Thyroid gland (tissue), 4 donors: ENCODE data around the gene WFDC1. TPM values are rescaled to one million over a fixed set of nuclear protein-coding genes. Genes with fewer than 3 reads are reported as not detected.

Experiments used
- DNase-seq, 2 donors: peaks; one replicate each; pipeline ENCODE4 v3.0.0-alpha.2; 2019
- H3K27ac ChIP-seq, 3 donors: fragments of 200-600 bp; sonication (generic); 1 replicate in 2 of 3; 2 replicates in 1 of 3; pipeline ENCODE4 v1.5.1; 2016 to 2019; ENCODE audit warnings: mild to moderate bottlenecking in 1 of 3, moderate library complexity in 1 of 3
- H3K27me3 ChIP-seq: fragments of 200-600 bp; sonication (generic); one replicate; pipeline ENCODE4 v1.5.1; 2019
- H3K36me3 ChIP-seq, 2 donors: fragments of 200-600 bp; sonication (generic); one replicate each; pipeline ENCODE4 v1.5.1; 2016 to 2019
- H3K4me1 ChIP-seq, 2 donors: fragments of 200-600 bp; sonication (generic); one replicate each; pipeline ENCODE4 v1.5.1; 2017 to 2019
- H3K4me3 ChIP-seq, 3 donors: fragments of 200-600 bp; sonication (generic); replicated peaks in 1 of 3; 1 replicate in 2 of 3; 2 replicates in 1 of 3; pipeline ENCODE4 v1.5.1; 2016; ENCODE audit warnings: mild to moderate bottlenecking in 1 of 3
- H3K9me3 ChIP-seq: fragments of 200-600 bp; sonication (generic); one replicate; pipeline ENCODE4 v1.5.1; 2017
- POLR2A ChIP-seq, 2 donors: fragments of 450-650 bp; IDR thresholded peaks; one replicate each; pipeline ENCODE4 v1.6.1; 2017; ENCODE audit warnings: antibody characterized with exemption in 2 of 2, mild to moderate bottlenecking in 2 of 2, moderate library complexity in 1 of 2
- WGBS, 2 donors: methylation state at CpG; one replicate each; pipeline ENCODE4 v1.1.5; 2017; 5-methylcytosine and 5-hydroxymethylcytosine counted together
- intact Hi-C: fragments of 100-400 bp; cut with DNase I; formaldehyde crosslinking; loops from one replicate; pipeline ENCODE4 v1.15.1; 2023
- total RNA-seq, 4 donors: library from RNA; depleted of rRNA; stranded (reverse); fragments of >200 nt; gene quantifications; one replicate each; pipeline ENCODE4 v1.2.3, GENCODE V29; 2016
- TF ChIP-seq, protein P1 (sequence below), 6 experiments: fragments of 200-600 bp in 3 of 6; fragments of 450-650 bp in 3 of 6; sonication (generic) in 3 of 6; IDR thresholded peaks; one replicate each; pipeline ENCODE4 v1.5.1; 2016 to 2019; ENCODE audit warnings: antibody characterized with exemption in 6 of 6, mild to moderate bottlenecking in 2 of 6, inconsistent platforms in 1 of 6, moderate library complexity in 1 of 6

The WFDC1 gene
- total RNA-seq, 4 donors from 2014 or later, result 1.3 to 2.1 (median 1.6) TPM; not detected in 1

DNA sequence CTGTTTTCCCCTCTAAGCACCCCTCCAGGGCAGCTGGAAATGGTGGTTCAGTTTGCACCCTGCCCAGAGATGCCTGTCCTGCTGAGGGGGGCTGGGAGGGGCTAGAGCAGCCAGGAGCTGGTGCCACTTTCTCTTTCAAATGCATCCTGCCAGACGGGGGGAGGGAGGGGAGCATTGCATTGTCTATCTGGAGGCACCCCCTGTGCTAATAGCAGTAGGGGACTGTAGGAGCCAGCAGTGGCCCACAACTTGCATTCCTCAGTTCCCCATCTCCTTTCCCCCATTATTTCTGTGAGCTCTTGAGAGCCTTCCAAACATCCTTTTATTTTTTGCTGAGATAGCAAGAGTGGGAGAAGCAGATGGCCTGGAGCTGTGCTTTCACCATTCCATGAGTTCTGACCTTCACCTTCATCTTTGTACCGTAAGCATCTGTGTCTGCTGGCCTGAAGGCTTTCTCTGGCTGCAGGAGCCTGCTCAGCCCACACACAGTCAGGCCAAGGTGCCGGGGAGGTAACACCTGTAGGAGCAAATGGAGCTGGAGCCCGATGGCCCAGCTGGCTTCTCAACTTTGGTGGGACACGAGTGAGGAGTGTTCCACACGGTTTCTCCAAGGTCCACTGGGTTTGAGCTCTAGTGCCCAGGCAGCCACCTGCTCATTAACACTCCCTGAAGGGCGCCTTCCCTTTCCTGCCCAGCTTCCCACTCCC lies 5.2 kb downstream of the WFDC1 start:
- Histone ChIP-seq H3K9me3 (no peaks in the 10 kb centered on the region), H3K4me1 (peaks cover 3% of the 10 kb centered on the region in 2 donors), H3K4me3 (no peak overlapping the region), H3K36me3 (no peaks in the 10 kb centered on the region), H3K27me3 (no peaks in the 10 kb centered on the region), H3K27ac (no peak overlapping the region)
- DNase-seq, result no peak
- no peak for TF ChIP-seq POLR2A (IDR thresholded peaks at IDR 0.05)
- TF ChIP-seq, protein P1, sequence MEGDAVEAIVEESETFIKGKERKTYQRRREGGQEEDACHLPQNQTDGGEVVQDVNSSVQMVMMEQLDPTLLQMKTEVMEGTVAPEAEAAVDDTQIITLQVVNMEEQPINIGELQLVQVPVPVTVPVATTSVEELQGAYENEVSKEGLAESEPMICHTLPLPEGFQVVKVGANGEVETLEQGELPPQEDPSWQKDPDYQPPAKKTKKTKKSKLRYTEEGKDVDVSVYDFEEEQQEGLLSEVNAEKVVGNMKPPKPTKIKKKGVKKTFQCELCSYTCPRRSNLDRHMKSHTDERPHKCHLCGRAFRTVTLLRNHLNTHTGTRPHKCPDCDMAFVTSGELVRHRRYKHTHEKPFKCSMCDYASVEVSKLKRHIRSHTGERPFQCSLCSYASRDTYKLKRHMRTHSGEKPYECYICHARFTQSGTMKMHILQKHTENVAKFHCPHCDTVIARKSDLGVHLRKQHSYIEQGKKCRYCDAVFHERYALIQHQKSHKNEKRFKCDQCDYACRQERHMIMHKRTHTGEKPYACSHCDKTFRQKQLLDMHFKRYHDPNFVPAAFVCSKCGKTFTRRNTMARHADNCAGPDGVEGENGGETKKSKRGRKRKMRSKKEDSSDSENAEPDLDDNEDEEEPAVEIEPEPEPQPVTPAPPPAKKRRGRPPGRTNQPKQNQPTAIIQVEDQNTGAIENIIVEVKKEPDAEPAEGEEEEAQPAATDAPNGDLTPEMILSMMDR (IDR thresholded peaks at IDR 0.05), result no peak
- intact Hi-C loops, result no loop called here
- 67 to 86% methylated on average over 4 to 7 of the region's 7 CpGs for WGBS, 2 donors

DNA sequence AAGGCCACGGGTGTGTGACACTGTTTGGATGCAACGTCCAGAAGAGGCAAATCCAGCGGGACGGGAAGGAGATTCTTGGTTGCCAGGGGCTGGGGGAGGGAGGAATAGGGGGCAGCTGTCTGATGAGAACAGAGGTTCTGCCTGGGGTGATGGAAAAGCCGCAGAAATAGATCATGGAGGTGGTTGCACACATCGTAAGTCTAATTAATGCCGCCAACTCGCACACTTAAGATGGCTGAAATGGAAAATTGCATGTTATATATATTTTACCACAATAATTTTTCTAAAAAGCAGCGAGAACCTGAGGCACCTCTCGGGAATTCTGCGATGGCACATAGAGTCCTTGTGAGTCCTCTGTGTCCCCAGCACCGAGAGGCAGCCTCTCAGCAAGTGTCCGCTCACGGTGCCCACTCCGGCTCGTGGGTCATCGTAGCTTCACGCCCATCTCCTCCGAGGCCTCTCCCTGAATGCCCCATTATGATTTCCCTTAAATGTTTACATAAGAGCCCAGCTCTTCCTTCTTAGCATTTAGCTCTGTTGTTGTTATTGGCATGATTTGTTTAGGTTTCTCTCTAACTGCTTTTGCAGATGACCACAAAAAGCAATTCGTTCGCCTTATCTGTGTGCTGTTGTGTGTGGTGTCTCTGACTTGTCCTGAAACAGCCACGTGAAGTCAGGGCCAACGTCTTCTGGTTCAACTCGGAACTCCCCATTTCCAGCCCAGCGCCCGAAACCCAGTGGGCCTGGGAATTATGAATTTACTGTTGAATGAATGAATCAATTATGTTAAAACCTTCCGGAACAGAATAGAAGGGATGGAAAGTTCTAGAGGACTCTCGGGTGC lies 7.7 kb downstream of the WFDC1 start:
- DNase-seq, result no peak
- no peaks in the 10 kb centered on the region for H3K27me3 ChIP-seq
- TF ChIP-seq, protein P1 (IDR thresholded peaks at IDR 0.05), result no peak
- TF ChIP-seq POLR2A (IDR thresholded peaks at IDR 0.05), result no peak
- H3K36me3 ChIP-seq, result no peaks in the 10 kb centered on the region
- no peaks in the 10 kb centered on the region for H3K4me1 ChIP-seq
- no peak overlapping the region for H3K4me3 ChIP-seq
- intact Hi-C loops, result no loop called here
- 67 to 68% methylated on average over 28 of the region's 28 CpGs for WGBS, 2 donors
- H3K9me3 ChIP-seq, result no peaks in the 10 kb centered on the region
- H3K27ac ChIP-seq, result peak overlapping the region in 1 of 3 donors; percentile 35

DNA sequence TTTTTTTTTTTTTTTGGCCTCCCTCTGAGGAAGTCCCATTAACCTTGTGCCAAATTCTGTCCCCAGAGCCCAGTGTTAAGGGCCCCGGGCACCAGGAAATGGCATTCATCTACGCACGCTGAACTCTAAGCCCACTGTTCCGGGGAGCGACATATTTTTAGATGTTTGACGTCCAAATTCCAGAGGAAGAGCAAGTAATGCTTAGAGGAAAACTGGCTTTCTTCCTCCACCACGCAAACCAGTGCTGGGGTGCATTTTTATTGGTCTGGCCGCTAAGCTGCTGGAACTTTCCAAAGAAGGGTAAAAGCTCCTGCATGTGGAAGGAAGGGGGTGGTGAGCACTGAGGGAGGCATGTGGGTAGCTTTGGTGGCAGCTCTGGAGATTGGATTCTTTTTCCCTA lies 8.3 kb downstream of the WFDC1 start:
- TF ChIP-seq POLR2A (IDR thresholded peaks at IDR 0.05), result no peak
- TF ChIP-seq, protein P1 (IDR thresholded peaks at IDR 0.05), result no peak
- Histone ChIP-seq H3K27ac (peak overlapping the region in 1 of 3 donors; percentile 35), H3K4me3 (no peak overlapping the region), H3K9me3 (no peaks in the 10 kb centered on the region), H3K36me3 (no peaks in the 10 kb centered on the region), H3K27me3 (no peaks in the 10 kb centered on the region), H3K4me1 (no peaks in the 10 kb centered on the region)
- no peak for DNase-seq
- intact Hi-C loops, result no loop called here
- WGBS, 2 donors, result 68 to 69% methylated on average over 8 of the region's 8 CpGs

DNA sequence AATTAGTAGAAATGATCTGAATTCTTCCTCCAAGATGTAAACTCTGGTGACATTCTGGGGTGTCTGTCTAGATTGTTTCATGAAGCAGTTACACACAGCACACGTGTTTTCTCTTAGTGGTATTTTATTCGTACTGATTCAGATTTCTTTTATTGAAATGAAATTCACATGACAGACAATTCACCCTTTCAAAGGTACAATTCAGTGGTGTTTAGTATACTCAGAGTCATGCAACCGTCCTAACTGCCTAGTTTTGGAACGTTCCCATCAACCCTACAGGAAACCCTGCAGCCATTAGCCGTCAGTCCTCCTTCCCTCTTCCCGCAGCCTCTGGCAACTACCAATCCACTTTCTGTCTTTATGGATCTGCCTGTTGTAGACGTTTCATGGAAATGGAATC lies 8.8 kb downstream of the WFDC1 start:
- Histone ChIP-seq H3K27ac (peak overlapping the region in 1 of 3 donors; percentile 35), H3K4me1 (no peaks in the 10 kb centered on the region), H3K9me3 (no peaks in the 10 kb centered on the region), H3K4me3 (no peak overlapping the region), H3K36me3 (no peaks in the 10 kb centered on the region), H3K27me3 (no peaks in the 10 kb centered on the region)
- 69 to 75% methylated on average over 7 of the region's 7 CpGs for whole genome bisulfite sequencing, 2 donors
- intact Hi-C loops, result no loop called here
- TF ChIP-seq, protein P1 (IDR thresholded peaks at IDR 0.05), result no peak
- TF ChIP-seq POLR2A (IDR thresholded peaks at IDR 0.05), result no peak
- DNase-seq, result no peak

DNA sequence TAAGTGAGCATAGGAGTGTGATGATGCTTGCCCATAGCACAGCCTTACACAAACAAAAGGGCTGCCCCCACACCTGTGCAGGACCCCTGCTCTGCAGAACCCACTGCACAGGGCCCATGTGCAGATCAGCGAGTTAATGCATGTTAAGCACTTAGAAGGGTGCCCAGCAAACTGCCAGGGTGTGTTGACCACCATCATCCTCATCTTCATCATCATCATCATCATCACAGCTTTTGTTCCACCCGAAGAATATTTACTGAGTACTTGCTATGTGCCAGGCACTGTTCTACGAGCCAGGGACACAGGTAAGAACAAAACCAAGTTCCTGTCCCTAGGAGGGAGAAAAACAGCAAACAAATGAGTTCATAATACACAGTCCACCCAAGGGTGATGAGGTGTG lies 11.9 kb downstream of the WFDC1 start:
- TF ChIP-seq, protein P1 (IDR thresholded peaks at IDR 0.05), result no peak
- TF ChIP-seq POLR2A (IDR thresholded peaks at IDR 0.05), result no peak
- WGBS, 2 donors, result 94 to 98% methylated on average over 3 of the region's 3 CpGs
- Histone ChIP-seq H3K4me1 (no peaks in the 10 kb centered on the region), H3K27me3 (no peaks in the 10 kb centered on the region), H3K27ac (no peak overlapping the region), H3K9me3 (no peaks in the 10 kb centered on the region), H3K4me3 (no peak overlapping the region), H3K36me3 (no peaks in the 10 kb centered on the region)
- intact Hi-C loops, result no loop called here
- DNase-seq, result no peak
